Measurements from ENCODE around the gene OBSCN. TPM values are rescaled to one million over a fixed set of nuclear protein-coding genes. Genes with fewer than 3 reads are reported as not detected.

The OBSCN gene
- total RNA-seq, 1 experiment from 2014 or later = 10.5 TPM

- CTCF ChIA-PET = no interaction called here
- intact Hi-C loops (cut with micrococcal nuclease; ENCODE audit: unreplicated experiment) (no loop called here), in situ Hi-C loops (cut with HindIII; ENCODE audit: low pct_unique_long_range_greater_than_20kb, low sequenced_read_pairs) (no loop called here)
- Histone ChIP-seq H3K36me3 (ENCODE audit: control insufficient read depth, insufficient read depth, low read length) (no peaks in the 10 kb centered on the region), H3K9me3 (ENCODE audit: control insufficient read depth, insufficient read depth, low read depth, low read length) (no peaks in the 10 kb centered on the region), H3K4me3 (ENCODE audit: low read depth in 2 of 2, low read length in 2 of 2) (no peak overlapping the region), H3K4me1 (ENCODE audit: control insufficient read depth, insufficient read depth, low read length) (no peaks in the 10 kb centered on the region), H3K27me3 (ENCODE audit: control insufficient read depth, insufficient read depth, low read length) (no peaks in the 10 kb centered on the region), H3K27ac (ENCODE audit: low read length) (no peak overlapping the region)
- no peak for ATAC-seq
- no peak for DNase-seq (ENCODE audit: low read depth, low spot score)
- TF ChIP-seq TCF7L2 (IDR thresholded peaks at IDR 0.05; ENCODE audit: low read depth, low read length) (no peak), SIN3A (IDR thresholded peaks at IDR 0.05; ENCODE audit: borderline replicate concordance, insufficient read depth, low read depth, low read length) (no peak), CTCF (IDR thresholded peaks at IDR 0.05) (no peak), POLR2AphosphoS5 (IDR thresholded peaks at IDR 0.05; ENCODE audit: low read depth, low read length) (no peak)
- TF ChIP-seq, protein P1, sequence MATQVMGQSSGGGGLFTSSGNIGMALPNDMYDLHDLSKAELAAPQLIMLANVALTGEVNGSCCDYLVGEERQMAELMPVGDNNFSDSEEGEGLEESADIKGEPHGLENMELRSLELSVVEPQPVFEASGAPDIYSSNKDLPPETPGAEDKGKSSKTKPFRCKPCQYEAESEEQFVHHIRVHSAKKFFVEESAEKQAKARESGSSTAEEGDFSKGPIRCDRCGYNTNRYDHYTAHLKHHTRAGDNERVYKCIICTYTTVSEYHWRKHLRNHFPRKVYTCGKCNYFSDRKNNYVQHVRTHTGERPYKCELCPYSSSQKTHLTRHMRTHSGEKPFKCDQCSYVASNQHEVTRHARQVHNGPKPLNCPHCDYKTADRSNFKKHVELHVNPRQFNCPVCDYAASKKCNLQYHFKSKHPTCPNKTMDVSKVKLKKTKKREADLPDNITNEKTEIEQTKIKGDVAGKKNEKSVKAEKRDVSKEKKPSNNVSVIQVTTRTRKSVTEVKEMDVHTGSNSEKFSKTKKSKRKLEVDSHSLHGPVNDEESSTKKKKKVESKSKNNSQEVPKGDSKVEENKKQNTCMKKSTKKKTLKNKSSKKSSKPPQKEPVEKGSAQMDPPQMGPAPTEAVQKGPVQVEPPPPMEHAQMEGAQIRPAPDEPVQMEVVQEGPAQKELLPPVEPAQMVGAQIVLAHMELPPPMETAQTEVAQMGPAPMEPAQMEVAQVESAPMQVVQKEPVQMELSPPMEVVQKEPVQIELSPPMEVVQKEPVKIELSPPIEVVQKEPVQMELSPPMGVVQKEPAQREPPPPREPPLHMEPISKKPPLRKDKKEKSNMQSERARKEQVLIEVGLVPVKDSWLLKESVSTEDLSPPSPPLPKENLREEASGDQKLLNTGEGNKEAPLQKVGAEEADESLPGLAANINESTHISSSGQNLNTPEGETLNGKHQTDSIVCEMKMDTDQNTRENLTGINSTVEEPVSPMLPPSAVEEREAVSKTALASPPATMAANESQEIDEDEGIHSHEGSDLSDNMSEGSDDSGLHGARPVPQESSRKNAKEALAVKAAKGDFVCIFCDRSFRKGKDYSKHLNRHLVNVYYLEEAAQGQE (IDR thresholded peaks at IDR 0.05; ENCODE audit: insufficient read depth in 1 of 2, low read depth in 2 of 2, low read length in 1 of 2) = no peak
- POLR2A ChIA-PET = no interaction called here
- no TSS peak for BruUV-seq (replicated peaks)
These were observed 64.5 kb downstream of the OBSCN start for GRCh38 chr1:228272331-228272791.

DNA sequence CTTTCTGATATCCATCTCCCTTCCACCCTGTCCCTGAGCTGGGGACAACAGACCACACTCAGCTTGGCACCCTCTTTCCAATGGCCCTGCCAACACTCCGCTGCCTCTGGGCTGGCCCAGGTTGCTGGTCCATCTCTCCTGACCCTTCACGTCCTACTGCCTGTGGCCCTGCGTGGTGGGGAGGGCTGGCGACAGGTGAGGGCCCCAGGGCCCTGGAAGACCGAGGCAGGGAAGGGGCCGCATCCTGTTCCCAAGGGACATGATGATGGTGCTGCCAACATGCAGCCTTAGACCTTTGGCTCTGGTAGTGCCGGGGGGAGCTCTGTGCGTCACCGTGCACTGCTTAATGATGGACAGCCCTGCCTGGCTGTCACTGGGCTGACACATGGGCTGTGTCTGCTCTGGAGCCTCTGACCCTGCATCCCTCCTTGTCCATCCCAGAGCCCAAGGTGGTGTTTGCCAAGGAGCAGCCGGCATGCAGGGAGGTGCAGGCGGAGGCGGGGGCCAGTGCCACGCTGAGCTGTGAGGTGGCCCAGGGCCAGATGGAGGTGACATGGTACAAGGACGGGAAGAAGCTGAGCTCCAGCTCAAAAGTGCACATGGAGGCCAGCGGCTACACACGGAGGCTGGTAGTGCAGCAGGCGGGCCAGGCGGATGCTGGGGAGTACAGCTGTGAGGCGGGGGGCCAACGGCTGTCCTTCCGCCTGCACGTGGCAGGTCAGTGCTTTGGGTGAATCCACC lies 65.2 kb downstream of the OBSCN start:
- TF ChIP-seq SIN3A (IDR thresholded peaks at IDR 0.05; ENCODE audit: borderline replicate concordance, insufficient read depth, low read depth, low read length) (no peak), CTCF (IDR thresholded peaks at IDR 0.05) (no peak), POLR2AphosphoS5 (IDR thresholded peaks at IDR 0.05; ENCODE audit: low read depth, low read length) (no peak), TCF7L2 (IDR thresholded peaks at IDR 0.05; ENCODE audit: low read depth, low read length) (no peak)
- TF ChIP-seq, protein P1 (IDR thresholded peaks at IDR 0.05; ENCODE audit: insufficient read depth in 1 of 2, low read depth in 2 of 2, low read length in 1 of 2) = no peak
- no peaks in the 10 kb centered on the region for H3K36me3 ChIP-seq (ENCODE audit: control insufficient read depth, insufficient read depth, low read length)
- H3K27me3 ChIP-seq (ENCODE audit: control insufficient read depth, insufficient read depth, low read length) = no peaks in the 10 kb centered on the region
- no peak overlapping the region for H3K4me3 ChIP-seq (ENCODE audit: low read depth in 2 of 2, low read length in 2 of 2)
- POLR2A ChIA-PET = no interaction called here
- no peak overlapping the region for H3K27ac ChIP-seq (ENCODE audit: low read length)
- CTCF ChIA-PET = no interaction called here
- in situ Hi-C loops (cut with HindIII; ENCODE audit: low pct_unique_long_range_greater_than_20kb, low sequenced_read_pairs) (no loop called here), intact Hi-C loops (cut with micrococcal nuclease; ENCODE audit: unreplicated experiment) (no loop called here)
- no peaks in the 10 kb centered on the region for H3K4me1 ChIP-seq (ENCODE audit: control insufficient read depth, insufficient read depth, low read length)
- BruUV-seq (replicated peaks) = no TSS peak
- H3K9me3 ChIP-seq (ENCODE audit: control insufficient read depth, insufficient read depth, low read depth, low read length) = no peaks in the 10 kb centered on the region
- ATAC-seq (no peak), DNase-seq (ENCODE audit: low read depth, low spot score) (no peak)
